ENCODE measurements around the gene DCTPP1.

- TF ChIP-seq, protein P1, sequence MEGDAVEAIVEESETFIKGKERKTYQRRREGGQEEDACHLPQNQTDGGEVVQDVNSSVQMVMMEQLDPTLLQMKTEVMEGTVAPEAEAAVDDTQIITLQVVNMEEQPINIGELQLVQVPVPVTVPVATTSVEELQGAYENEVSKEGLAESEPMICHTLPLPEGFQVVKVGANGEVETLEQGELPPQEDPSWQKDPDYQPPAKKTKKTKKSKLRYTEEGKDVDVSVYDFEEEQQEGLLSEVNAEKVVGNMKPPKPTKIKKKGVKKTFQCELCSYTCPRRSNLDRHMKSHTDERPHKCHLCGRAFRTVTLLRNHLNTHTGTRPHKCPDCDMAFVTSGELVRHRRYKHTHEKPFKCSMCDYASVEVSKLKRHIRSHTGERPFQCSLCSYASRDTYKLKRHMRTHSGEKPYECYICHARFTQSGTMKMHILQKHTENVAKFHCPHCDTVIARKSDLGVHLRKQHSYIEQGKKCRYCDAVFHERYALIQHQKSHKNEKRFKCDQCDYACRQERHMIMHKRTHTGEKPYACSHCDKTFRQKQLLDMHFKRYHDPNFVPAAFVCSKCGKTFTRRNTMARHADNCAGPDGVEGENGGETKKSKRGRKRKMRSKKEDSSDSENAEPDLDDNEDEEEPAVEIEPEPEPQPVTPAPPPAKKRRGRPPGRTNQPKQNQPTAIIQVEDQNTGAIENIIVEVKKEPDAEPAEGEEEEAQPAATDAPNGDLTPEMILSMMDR (conservative IDR thresholded peaks at IDR 0.05), result no peak
- TF ChIP-seq EZH2 (IDR thresholded peaks at IDR 0.05; ENCODE audit: low read depth), result no peak
Observed at GRCh38 chr16:30394592-30395154, 35.2 kb downstream of the DCTPP1 start.

Measured in PC-9 (cell line).